ENCODE measurements around the gene ADD3.

DNA sequence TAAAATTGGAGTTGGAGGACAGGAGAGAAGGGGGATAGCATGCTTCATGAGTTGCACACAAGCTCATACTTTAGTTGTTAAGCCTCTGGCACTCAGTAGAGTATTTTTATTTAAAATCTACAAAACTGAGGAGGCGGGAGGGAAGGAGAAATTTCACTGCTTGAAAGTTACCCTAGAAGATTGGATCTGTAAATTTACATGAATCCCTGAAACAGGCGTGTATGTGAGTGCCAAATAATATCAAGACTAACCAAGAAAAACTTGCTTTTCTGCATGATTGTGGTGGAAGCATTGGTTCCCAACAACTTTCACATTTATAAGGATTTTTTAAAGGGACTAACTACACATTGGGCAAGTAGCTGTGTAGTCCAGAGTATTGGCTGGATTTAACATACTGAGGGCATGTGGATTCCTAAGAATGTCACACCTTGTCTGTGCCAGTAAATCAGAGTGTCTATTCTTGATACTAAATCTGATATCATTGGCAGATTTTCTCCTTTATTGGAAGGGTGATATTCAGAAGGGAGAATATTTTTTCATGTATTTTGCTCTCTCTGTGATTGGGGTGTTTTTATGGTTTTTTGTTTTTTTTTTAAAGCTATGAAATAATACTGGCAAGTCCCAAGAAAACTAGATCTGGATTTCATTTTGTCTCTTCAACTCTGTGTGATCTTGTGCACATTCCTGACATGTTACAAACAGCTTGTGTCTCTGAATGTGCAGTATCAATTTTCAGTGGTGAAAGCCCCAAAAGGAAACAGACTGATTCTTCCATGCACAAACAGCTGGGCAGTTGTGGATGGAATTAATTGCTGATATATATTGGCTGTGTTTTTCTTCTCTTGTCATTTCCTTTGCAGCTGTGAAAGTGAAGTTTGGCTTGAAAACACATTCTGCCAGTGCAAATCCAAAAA is 67.2 kb downstream of the ADD3 start:
- TF ChIP-seq POLR2A (IDR thresholded peaks at IDR 0.05; ENCODE audit: low read depth, low read length) (no peak), TAF1 (IDR thresholded peaks at IDR 0.05; ENCODE audit: low read depth, low read length) (no peak), POLR2AphosphoS5 (IDR thresholded peaks at IDR 0.05; ENCODE audit: low read depth, low read length) (no peak), PAX5 (IDR thresholded peaks at IDR 0.05; ENCODE audit: insufficient read depth, low read length, severe bottlenecking) (no peak)
